ENCODE data around the gene TMEFF2. TPM values are rescaled to one million over a fixed set of nuclear protein-coding genes. Genes with fewer than 3 reads are reported as not detected.
"Not testable (repeated sequence)": the region's sequence is repeated elsewhere in the genome, so short reads cannot be mapped to it uniquely, and the experiment has no call there.

TMEFF2 gene
- total RNA-seq, 2 donors from 2014 or later, result 0.09 to 0.50 TPM

- DNase-seq (no peak), ATAC-seq (no peak)
- intact Hi-C loops (cut with DNase I, micrococcal nuclease), result no loop called here
Observed at GRCh38 chr2:192145496-192145895, 49.2 kb downstream of the TMEFF2 start.

- ATAC-seq, result no peak
- intact Hi-C loops (cut with DNase I, micrococcal nuclease), result no loop called here
- no peak for DNase-seq
Observed at GRCh38 chr2:192140236-192140839, 54.4 kb downstream of the TMEFF2 start.

- intact Hi-C loops (cut with DNase I, micrococcal nuclease), result no loop called here
- ATAC-seq, result no peak
- no peak for DNase-seq
Observed at GRCh38 chr2:192139813-192140212, 54.9 kb downstream of the TMEFF2 start.

GRCh38 chr2:192137451-192137850, 57.3 kb downstream of the TMEFF2 start:
- intact Hi-C loops (cut with DNase I, micrococcal nuclease), result no loop called here
- ATAC-seq, result no peak
- no peak for DNase-seq

- DNase-seq; ATAC-seq; intact Hi-C loops (cut with DNase I, micrococcal nuclease): not testable (repeated sequence)
Observed at GRCh38 chr2:192132604-192133003, 62.1 kb downstream of the TMEFF2 start.

- intact Hi-C loops (cut with DNase I, micrococcal nuclease); DNase-seq; ATAC-seq: not testable (repeated sequence)
Observed at GRCh38 chr2:192130312-192130711, 64.4 kb downstream of the TMEFF2 start.

- intact Hi-C loops (cut with DNase I, micrococcal nuclease), result no loop called here
- DNase-seq (no peak), ATAC-seq (no peak)
Observed at GRCh38 chr2:192128655-192129054, 66.1 kb downstream of the TMEFF2 start.

GRCh38 chr2:192127434-192127833, 67.3 kb downstream of the TMEFF2 start:
- no peak for ATAC-seq
- intact Hi-C loops (cut with DNase I, micrococcal nuclease), result no loop called here
- DNase-seq, result no peak

- DNase-seq, result no peak
- no peak for ATAC-seq
- intact Hi-C loops (cut with DNase I, micrococcal nuclease), result no loop called here
Observed at GRCh38 chr2:192126912-192127311, 67.8 kb downstream of the TMEFF2 start.

GRCh38 chr2:192126426-192126825, 68.3 kb downstream of the TMEFF2 start:
- DNase-seq (no peak), ATAC-seq (no peak)
- intact Hi-C loops (cut with DNase I, micrococcal nuclease), result no loop called here

- ATAC-seq (no peak), DNase-seq (no peak)
- intact Hi-C loops (cut with DNase I, micrococcal nuclease), result no loop called here
Observed at GRCh38 chr2:192124571-192124970, 70.2 kb downstream of the TMEFF2 start.

- ATAC-seq, result no peak
- intact Hi-C loops (cut with DNase I, micrococcal nuclease), result no loop called here
- DNase-seq, result no peak
Observed at GRCh38 chr2:192123847-192124246, 70.9 kb downstream of the TMEFF2 start.

- ATAC-seq (no peak), DNase-seq (no peak)
- intact Hi-C loops (cut with DNase I, micrococcal nuclease), result no loop called here
Observed at GRCh38 chr2:192122946-192123345, 71.8 kb downstream of the TMEFF2 start.

GRCh38 chr2:192122141-192122540, 72.6 kb downstream of the TMEFF2 start:
- no peak for ATAC-seq
- intact Hi-C loops (cut with DNase I, micrococcal nuclease), result no loop called here

GRCh38 chr2:192119536-192119935, 75.2 kb downstream of the TMEFF2 start:
- intact Hi-C loops (cut with DNase I, micrococcal nuclease), result no loop called here
- DNase-seq, result no peak
- ATAC-seq, result no peak

More at GRCh38 chr2:192122141-192122540, 72.6 kb downstream of the TMEFF2 start:
- no peak for DNase-seq

- DNase-seq, result no peak
Observed at GRCh38 chr2:192117705-192118104, 77.0 kb downstream of the TMEFF2 start.

GRCh38 chr2:192111536-192111935, 83.2 kb downstream of the TMEFF2 start:
- DNase-seq; ATAC-seq; intact Hi-C loops (cut with DNase I, micrococcal nuclease): not testable (repeated sequence)

More at GRCh38 chr2:192117705-192118104, 77.0 kb downstream of the TMEFF2 start:
- intact Hi-C loops (cut with DNase I, micrococcal nuclease), result no loop called here
- no peak for ATAC-seq

GRCh38 chr2:192099742-192100141, 95.0 kb downstream of the TMEFF2 start:
- DNase-seq (no peak), ATAC-seq (no peak)
- intact Hi-C loops (cut with DNase I, micrococcal nuclease), result no loop called here

GRCh38 chr2:192098814-192099491, 95.8 kb downstream of the TMEFF2 start:
- ATAC-seq, result no peak
- intact Hi-C loops (cut with DNase I, micrococcal nuclease), result no loop called here
- DNase-seq, result no peak

- no peak for DNase-seq
- ATAC-seq, result no peak
- intact Hi-C loops (cut with DNase I, micrococcal nuclease), result no loop called here
Observed at GRCh38 chr2:192091476-192091875, 103.3 kb downstream of the TMEFF2 start.

GRCh38 chr2:192090911-192091310, 103.8 kb downstream of the TMEFF2 start:
- ATAC-seq (no peak), DNase-seq (no peak)
- intact Hi-C loops (cut with DNase I, micrococcal nuclease), result no loop called here
